T-helper 17 cell (primary cell): ENCODE results near the gene CPNE5. TPM values are rescaled to one million over a fixed set of nuclear protein-coding genes. Genes with fewer than 3 reads are reported as not detected.

Source experiments
- ATAC-seq: fragments of 150-1000 bp; cut with Tn5 transposase; 2 replicates; pipeline ENCODE4 v1.10.0; 2021; ENCODE audit warnings: mild to moderate bottlenecking, moderate library complexity
- DNase-seq, 3 donors: peaks; one replicate each; pipeline versions ENCODE4 v3.0.0 to v3.0.0-alpha.2; 2020 to 2021
- H3K9me3 ChIP-seq: one replicate; pipeline ENCODE4 v1.7.0; 2013; ENCODE audit warnings: low read length, mild to moderate bottlenecking; ENCODE audit not compliant: control insufficient read depth, poor library complexity, severe bottlenecking
- H3K27ac Mint-ChIP-seq: one replicate; pipeline ENCODE4 v1.8.0; 2022; ENCODE audit warnings: mild to moderate bottlenecking, moderate library complexity, mixed read lengths
- H3K27me3 Mint-ChIP-seq: one replicate; pipeline ENCODE4 v1.8.0; 2022; ENCODE audit warnings: mixed read lengths
- H3K36me3 Mint-ChIP-seq: one replicate; pipeline ENCODE4 v1.8.0; 2022; ENCODE audit warnings: low read depth, mixed read lengths
- H3K4me1 Mint-ChIP-seq: one replicate; pipeline ENCODE4 v1.8.0; 2022; ENCODE audit warnings: mild to moderate bottlenecking, mixed read lengths
- H3K4me3 Mint-ChIP-seq: one replicate; pipeline ENCODE4 v1.8.0; 2022; ENCODE audit warnings: mild to moderate bottlenecking, moderate library complexity, mixed read lengths
- total RNA-seq, 4 donors: library from RNA in 2 of 4; stranded (reverse) in 2 of 4; gene quantifications; one replicate each; pipeline ENCODE4 v1.2.3 and lab custom pipeline; 2022 to 2026

Gene CPNE5
- total RNA-seq, 2 donors from 2014 or later, result 5.5 to 16.0 TPM

- DNase-seq (no peak), ATAC-seq (no peak)
- Mint-ChIP-seq H3K27me3 (no peaks in the 10 kb centered on the region), H3K4me3 (no peak overlapping the region), H3K27ac (no peak overlapping the region), H3K4me1 (peaks cover 10% of the 10 kb centered on the region), H3K36me3 (no peaks in the 10 kb centered on the region)
- no peaks in the 10 kb centered on the region for H3K9me3 ChIP-seq
These were observed 102.0 kb downstream of the CPNE5 start for GRCh38 chr6:36737043-36737785.

GRCh38 chr6:36735110-36736071 is 103.9 kb downstream of the CPNE5 start:
- H3K4me3 Mint-ChIP-seq, result peak overlapping the region; percentile 55

DNA sequence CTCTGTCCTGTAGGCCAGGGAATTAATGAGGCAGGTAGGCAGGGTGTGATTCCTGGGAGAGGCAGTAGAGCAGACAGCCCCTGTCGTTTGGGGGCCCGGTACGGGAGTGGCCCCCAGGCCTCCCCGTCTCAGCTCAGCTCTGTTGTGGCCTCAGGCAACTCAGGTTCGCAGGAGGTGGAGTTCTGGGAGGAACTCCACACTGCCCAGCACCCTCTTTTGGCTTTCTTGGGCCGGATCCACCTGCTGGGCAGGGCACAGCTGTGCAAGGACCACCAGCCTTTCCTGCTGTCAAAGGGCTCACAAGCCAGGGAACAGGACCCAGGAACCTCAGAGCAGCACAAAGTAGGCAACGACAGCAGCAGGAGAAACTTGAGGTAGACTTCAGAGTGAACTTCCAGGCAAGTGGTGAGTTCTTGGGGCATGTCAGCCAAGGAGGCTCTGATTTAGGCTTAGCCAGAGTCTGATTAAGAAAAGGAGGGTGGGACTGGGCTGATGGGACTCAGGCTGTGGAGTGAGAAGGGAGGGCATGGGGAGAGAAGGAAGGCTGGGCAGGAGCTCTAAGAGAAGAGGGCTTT is 104.7 kb downstream of the CPNE5 start:
- no peak for DNase-seq
- no peaks in the 10 kb centered on the region for H3K9me3 ChIP-seq
- peak overlapping the region; percentile 79 for H3K27ac Mint-ChIP-seq
- no peaks in the 10 kb centered on the region for H3K27me3 Mint-ChIP-seq
- H3K4me3 Mint-ChIP-seq, result peak overlapping the region; percentile 55
- H3K36me3 Mint-ChIP-seq, result no peaks in the 10 kb centered on the region
- H3K4me1 Mint-ChIP-seq, result peaks cover 9% of the 10 kb centered on the region
- ATAC-seq, result no peak

More at GRCh38 chr6:36735110-36736071, 103.9 kb downstream of the CPNE5 start:
- Mint-ChIP-seq H3K27me3 (no peaks in the 10 kb centered on the region), H3K27ac (peak overlapping the region; percentile 79), H3K36me3 (no peaks in the 10 kb centered on the region), H3K4me1 (peaks cover 11% of the 10 kb centered on the region)
- ATAC-seq (peak; percentile 84), DNase-seq (no peak)
- no peaks in the 10 kb centered on the region for H3K9me3 ChIP-seq

DNA sequence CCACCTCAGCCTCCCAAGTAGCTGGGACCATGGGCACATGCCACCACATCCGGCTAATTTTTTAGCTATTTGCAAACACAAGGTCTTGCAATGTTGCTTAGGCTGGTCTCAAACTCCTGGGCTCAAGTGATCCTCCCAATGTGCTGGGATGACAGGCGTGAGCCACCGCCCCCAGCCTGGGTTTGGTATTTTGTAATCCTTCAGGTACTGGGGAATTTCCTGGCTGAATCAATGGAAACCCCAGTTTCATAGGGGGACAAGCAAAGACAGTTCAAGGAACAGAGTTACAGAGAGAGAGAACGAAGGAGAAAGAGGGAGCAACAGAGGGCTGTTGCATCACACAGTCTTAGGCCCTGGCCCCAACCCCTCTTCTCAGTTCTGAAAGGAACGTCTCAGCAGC is 105.9 kb downstream of the CPNE5 start:
- H3K27ac Mint-ChIP-seq, result no peak overlapping the region
- no peaks in the 10 kb centered on the region for H3K9me3 ChIP-seq
- H3K36me3 Mint-ChIP-seq, result no peaks in the 10 kb centered on the region
- no peaks in the 10 kb centered on the region for H3K27me3 Mint-ChIP-seq
- H3K4me1 Mint-ChIP-seq, result peaks cover 11% of the 10 kb centered on the region
- no peak overlapping the region for H3K4me3 Mint-ChIP-seq
- DNase-seq, result no peak
- no peak for ATAC-seq

DNA sequence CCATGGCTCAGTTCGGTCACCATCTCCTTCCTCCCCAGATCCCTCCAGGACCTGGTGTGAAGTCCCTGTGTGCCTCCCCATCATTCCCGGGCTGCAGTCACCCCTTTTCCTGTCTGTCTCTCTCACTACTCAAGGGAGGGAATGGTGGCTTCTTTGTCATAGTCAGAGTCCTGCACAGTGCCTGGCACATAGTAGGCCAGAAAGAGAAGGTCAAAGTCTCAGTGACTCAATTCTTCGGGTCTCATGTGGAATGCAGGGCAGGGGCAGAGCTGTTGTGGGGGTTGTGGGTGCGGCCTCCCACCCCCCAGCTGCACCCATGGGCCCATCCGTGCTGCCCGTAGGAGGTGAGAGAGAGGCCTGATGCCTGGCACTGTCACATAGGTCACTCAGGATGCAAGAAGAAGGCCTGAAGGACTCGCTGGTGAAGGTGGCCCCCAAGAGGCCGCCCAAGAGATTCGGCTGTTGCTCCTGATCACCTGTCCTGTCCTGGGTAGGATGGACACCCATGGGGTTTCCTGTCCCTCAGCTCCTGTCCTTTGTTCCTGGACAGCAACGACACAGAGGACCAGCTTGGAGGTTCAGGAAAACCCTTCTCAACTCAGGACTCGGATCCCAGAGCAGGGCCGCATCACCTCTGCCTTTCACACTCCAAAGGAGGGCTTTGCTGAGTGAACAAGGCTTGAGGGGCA is 107.5 kb downstream of the CPNE5 start:
- Mint-ChIP-seq H3K4me1 (peaks cover 24% of the 10 kb centered on the region), H3K4me3 (no peak overlapping the region), H3K36me3 (no peaks in the 10 kb centered on the region), H3K27ac (peak overlapping the region; percentile 76), H3K27me3 (no peaks in the 10 kb centered on the region)
- ATAC-seq, result no peak
- DNase-seq, result no peak
- no peaks in the 10 kb centered on the region for H3K9me3 ChIP-seq

GRCh38 chr6:36730424-36731380 is 108.5 kb downstream of the CPNE5 start:
- Mint-ChIP-seq H3K27me3 (no peaks in the 10 kb centered on the region), H3K4me3 (no peak overlapping the region), H3K36me3 (no peaks in the 10 kb centered on the region), H3K4me1 (peaks cover 24% of the 10 kb centered on the region), H3K27ac (peak overlapping the region; percentile 76)
- H3K9me3 ChIP-seq, result no peaks in the 10 kb centered on the region
- DNase-seq, result no peak
- ATAC-seq, result no peak

GRCh38 chr6:36729161-36729524 is 110.1 kb downstream of the CPNE5 start:
- no peaks in the 10 kb centered on the region for H3K36me3 Mint-ChIP-seq
- ATAC-seq (no peak), DNase-seq (no peak)
- no peaks in the 10 kb centered on the region for H3K27me3 Mint-ChIP-seq
- H3K9me3 ChIP-seq, result no peaks in the 10 kb centered on the region
- H3K27ac Mint-ChIP-seq, result no peak overlapping the region
- H3K4me3 Mint-ChIP-seq, result peak overlapping the region; percentile 12
- peaks cover 23% of the 10 kb centered on the region for H3K4me1 Mint-ChIP-seq

DNA sequence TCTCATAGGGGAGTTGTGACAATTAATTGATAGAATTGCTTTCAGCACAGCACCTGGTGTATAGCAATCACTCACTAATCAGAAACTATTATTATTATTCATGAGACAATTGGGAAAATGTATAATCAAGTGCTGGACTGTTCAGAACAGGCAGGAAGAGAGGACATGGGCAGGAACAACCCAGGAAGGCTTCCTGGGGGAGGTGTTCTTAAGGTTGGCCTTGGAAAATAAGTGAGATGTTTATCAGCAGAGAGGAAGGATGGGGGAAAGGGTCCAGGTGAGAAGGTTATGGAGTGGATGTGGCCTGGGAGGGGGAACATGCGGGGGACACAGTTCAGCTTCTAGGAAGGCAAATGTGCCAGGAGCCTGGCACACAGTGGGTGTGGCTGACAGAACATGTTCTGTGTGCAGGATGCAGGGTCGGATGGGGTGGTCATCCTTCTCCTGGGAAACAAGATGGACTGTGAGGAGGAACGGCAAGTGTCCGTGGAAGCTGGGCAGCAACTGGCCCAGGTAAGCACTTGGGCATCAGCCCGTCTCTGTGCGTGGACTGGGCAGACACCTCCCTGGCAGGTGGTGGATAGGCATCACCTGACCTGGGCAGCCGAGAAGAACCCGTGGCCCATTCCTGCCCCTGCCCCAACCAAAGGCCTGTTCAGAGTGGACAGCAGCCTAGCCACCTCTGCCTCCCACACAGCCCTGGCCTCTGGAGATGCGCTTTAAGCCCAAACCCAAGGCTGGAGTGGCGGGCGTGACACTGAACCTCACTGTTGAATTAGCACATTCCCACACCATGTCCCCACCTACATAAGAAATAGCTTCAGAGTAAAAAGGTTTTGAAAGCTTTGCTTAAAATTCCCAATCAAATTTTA is 110.7 kb downstream of the CPNE5 start:
- Mint-ChIP-seq H3K27me3 (no peaks in the 10 kb centered on the region), H3K27ac (peak overlapping the region; percentile 85), H3K4me1 (peaks cover 23% of the 10 kb centered on the region), H3K36me3 (no peaks in the 10 kb centered on the region), H3K4me3 (no peak overlapping the region)
- DNase-seq (no peak), ATAC-seq (no peak)
- no peaks in the 10 kb centered on the region for H3K9me3 ChIP-seq

GRCh38 chr6:36727505-36728021 is 111.7 kb downstream of the CPNE5 start:
- no peak for DNase-seq
- peak overlapping the region; percentile 85 for H3K27ac Mint-ChIP-seq

GRCh38 chr6:36725581-36725980 is 113.7 kb downstream of the CPNE5 start:
- H3K4me1 Mint-ChIP-seq, result peaks cover 21% of the 10 kb centered on the region
- no peaks in the 10 kb centered on the region for H3K27me3 Mint-ChIP-seq
- H3K27ac Mint-ChIP-seq, result peak overlapping the region; percentile 82
- DNase-seq (no peak), ATAC-seq (no peak)
- no peaks in the 10 kb centered on the region for H3K36me3 Mint-ChIP-seq
- H3K9me3 ChIP-seq, result no peaks in the 10 kb centered on the region
- no peak overlapping the region for H3K4me3 Mint-ChIP-seq

More at GRCh38 chr6:36727505-36728021, 111.7 kb downstream of the CPNE5 start:
- H3K36me3 Mint-ChIP-seq, result no peaks in the 10 kb centered on the region
- H3K4me3 Mint-ChIP-seq, result peak overlapping the region; percentile 3
- no peaks in the 10 kb centered on the region for H3K9me3 ChIP-seq
- H3K4me1 Mint-ChIP-seq, result peaks cover 23% of the 10 kb centered on the region
- peak; percentile 61 for ATAC-seq
- no peaks in the 10 kb centered on the region for H3K27me3 Mint-ChIP-seq
